HPDE6-E6E7 (cell line): ENCODE data around the gene GPR35.

Experiments
- DNase-seq: peaks from one replicate; pipeline ENCODE4 v3.0.0; 2011; ENCODE audit warnings: missing footprints; ENCODE audit errors: extremely low spot score

GPR35 gene

DNA sequence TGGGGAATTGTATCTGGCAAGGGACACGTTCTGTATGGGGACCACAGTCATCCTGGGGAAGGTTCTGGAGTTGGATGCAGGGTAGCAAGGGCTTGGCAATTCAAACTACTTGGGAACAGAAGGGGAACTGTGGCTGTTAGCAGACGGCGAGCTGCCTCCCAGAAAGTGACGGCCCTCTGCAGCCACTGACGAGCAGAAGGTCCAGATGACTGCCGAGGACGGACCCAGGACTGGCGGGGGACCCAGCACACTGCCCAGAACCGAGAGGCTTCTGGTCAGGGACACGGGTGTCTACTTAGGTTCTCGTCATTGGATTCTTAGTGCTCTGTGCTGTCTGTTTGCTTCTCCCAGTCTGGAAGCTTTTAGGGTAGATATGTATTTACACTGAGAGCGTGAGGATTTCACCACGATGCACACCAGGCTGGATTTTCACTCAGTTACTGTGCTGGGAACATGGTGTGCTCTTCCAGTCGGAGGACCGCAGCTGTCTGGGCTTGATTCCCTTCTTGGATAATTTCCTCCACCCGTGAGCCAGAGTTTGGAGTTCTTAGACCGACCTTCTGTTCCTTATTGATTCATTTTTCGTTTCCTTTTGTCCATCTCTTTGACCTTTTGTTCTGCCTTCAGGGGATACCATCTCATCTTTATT, 13.4 kb downstream of the GPR35 start:
- no peak for DNase-seq

DNA sequence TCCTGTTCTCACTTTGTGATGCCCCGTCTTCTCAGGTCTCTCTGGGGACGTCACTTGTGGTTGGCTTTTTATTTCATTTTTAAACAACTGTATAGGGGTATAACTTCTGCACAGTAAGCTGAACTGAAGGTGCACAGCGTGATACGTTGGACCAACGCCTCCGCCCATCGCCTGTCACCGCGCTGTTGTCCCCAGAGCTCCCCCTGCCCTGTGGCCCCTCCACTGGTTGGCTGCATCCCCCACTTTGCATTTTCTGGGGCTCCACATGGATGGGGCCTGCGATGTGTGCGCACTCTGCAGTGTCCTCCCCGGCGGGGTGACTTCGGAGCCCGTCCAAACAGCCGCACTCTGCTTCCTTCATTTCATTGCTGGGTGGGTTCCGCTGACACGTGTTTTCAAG, 14.3 kb downstream of the GPR35 start:
- DNase-seq, result no peak

GRCh38 chr2:240640939-240641338, 15.7 kb downstream of the GPR35 start:
- no peak for DNase-seq

- DNase-seq, result no peak
Measured at GRCh38 chr2:240642061-240642805, 17.0 kb downstream of the GPR35 start.

DNA sequence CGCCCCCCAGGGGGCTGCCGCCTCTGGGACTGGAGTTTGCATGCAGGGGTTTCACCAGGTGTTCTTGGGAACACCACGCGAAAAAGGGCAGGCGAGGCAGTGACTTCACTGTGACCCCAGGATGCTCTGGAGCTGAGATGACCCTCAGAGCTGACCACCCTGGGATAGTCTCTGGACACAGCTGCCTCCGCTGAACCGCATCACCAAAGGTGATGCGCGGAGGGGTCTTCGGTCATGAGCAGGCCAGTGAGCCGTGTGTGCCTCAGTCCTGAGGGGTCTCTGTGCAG, 17.5 kb downstream of the GPR35 start:
- DNase-seq, result no peak

GRCh38 chr2:240643093-240643810, 18.0 kb downstream of the GPR35 start:
- no peak for DNase-seq

GRCh38 chr2:240643811-240644150, 18.5 kb downstream of the GPR35 start:
- DNase-seq, result no peak

GRCh38 chr2:240644171-240644651, 18.9 kb downstream of the GPR35 start:
- DNase-seq, result no peak

DNA sequence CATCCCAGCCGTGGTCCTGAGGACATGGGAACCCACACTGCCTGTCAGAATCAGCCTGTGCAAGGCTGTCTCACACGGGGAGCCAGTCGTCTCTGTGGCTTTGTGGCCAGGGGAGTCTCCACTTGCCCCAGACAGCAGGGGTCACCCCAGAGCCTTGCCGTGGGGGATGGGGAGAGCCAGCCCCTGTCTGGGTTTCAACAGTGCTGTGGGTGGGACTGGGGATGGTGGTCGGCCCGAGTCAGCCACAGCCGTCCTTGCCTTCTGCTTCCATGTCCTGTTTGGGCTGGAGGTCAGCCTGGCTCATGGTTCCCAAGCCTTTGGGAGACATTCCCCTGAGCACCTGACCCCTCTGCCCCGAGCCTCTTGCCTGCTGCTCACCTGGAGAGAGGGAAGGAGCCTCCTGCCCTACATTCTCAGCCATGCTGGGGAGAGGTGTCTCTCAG, 19.6 kb downstream of the GPR35 start:
- no peak for DNase-seq

- DNase-seq, result no peak
Measured at GRCh38 chr2:240645346-240645745, 20.1 kb downstream of the GPR35 start.

DNA sequence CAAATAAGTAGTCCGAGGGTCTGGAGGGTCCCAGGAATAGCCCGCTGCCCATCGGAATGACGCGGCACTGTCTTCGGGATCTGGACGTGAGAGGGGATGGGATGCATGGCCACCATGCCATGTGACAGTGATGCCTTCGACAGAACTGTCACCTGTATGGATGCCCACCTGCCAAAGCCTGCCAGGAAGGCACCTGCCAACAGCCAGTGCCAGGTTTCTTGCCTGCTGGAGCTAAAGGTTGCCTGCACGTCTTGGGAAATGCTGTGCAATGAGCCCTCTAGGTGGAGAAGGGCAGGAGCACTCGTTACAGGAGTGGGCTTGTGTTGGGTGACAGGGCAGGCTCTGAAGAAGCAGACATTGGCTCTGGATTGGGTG, 20.5 kb downstream of the GPR35 start:
- no peak for DNase-seq

DNA sequence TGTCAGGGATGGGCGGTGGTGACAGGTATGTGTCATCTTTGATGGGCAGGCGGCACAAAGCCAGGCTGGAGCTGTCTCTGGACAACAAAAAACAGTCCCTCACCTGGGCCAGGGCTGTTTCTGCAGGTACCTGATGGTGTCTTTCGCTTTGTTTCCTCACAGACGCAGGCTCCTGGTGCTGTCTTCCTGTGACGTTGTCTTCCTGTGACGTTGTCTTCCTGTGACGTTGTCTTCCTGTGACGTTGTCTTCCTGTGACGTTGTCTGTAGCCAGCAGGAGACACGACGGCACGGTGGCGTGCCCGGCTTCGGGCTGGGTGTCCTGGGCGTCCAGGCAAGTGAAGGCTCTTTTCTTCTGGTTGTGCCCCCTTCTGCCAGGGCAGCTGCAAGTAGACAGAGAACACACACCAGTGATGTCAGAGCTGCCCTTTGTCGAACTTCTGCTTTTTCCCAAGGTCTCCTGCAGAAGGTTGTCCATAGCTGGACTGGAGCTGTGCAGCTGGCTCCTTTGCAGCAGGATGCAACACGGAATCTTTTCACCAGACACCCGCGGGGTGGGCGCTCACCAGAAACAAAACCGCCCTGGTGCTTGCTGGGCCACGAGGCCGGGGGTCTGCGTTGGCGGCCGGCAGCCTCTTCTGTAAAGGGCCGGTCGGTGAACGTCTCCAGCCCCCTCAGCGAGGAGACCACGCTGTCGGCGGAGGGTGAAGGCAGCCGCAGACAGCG, 21.1 kb downstream of the GPR35 start:
- DNase-seq, result no peak

GRCh38 chr2:240646900-240647502, 21.7 kb downstream of the GPR35 start:
- DNase-seq, result no peak

DNA sequence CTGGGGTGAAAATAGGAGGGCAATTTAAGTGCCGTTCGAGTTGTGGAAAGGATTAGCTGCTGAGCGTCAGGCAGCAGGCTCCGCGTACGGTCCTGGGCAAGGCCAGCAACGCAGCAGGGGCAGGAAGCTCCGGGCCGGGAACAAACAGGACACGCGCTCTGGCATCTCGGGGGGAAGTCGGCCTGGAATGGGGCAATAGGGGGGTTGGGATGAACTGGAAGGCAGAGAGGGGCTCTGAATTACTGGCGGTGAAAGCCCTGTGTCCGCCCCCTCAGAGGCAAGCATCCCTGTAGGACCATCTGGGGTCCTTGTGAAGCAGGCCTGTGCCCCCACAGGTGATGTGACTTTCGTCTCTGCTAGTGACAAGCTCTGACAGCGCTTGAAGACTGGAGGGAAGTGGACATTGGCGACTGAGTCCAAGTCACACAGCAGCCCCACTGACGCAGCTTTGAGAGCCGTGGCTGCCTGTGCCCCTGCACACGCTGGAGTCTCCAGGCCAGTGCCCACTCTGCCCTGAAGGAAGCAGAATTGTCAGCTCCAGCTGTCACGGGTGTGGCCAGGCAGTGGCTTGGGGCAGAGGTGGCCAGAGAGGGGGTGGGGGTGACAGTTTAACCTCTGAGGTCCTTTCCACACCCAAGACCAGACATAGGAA, 22.3 kb downstream of the GPR35 start:
- no peak for DNase-seq

- no peak for DNase-seq
Measured at GRCh38 chr2:240648155-240648649, 22.9 kb downstream of the GPR35 start.

- no peak for DNase-seq
Measured at GRCh38 chr2:240648650-240649275, 23.5 kb downstream of the GPR35 start.

GRCh38 chr2:240649331-240649730, 24.1 kb downstream of the GPR35 start:
- no peak for DNase-seq

DNA sequence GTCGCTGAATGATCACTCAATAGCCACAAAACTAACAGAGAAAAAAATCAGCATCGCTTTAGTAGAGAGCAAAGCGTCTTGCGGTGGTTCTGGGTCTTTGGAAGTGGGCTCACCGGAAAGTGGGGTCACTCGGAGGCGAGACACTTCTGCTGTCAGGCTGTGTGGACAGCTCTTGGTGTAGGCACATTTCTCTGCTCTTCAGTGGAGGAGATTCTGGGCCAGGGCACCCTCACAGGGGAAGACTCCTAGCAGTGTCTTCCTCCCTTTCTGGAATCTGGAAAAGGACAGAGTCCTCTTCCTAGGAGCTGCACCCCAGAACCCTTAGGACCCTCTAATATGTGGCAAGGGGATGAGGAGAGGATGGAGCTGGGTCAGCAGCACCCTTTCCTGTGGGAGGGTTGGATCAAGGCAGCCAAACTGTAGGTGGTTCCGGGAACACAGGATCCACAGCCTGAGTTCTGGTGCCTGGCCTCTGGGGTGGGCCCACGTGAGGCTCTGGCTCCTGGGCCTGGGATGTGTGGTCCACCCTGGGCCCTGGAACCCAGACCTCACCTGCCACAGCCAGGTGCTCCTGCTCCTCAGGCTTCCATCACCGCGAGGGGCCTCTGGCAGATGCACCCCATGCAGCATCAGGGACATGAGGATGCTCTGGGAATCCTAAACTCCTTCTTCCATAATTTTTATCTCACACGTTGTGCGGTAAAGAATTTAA, 25.1 kb downstream of the GPR35 start:
- DNase-seq, result no peak

GRCh38 chr2:240651185-240651584, 25.9 kb downstream of the GPR35 start:
- no peak for DNase-seq
